K562 (cell line): ENCODE results near the gene SYT14.
"Not testable (repeated sequence)": the region's sequence is repeated elsewhere in the genome, so short reads cannot be mapped to it uniquely, and the experiment has no call there.

Experiments used
- MTA1 ChIP-seq: fragments of 450-650 bp; IDR thresholded peaks from 2 replicates; pipeline ENCODE4 v1.6.1; 2017; ENCODE audit warnings: borderline replicate concordance
- POLR2AphosphoS2 ChIP-seq: IDR thresholded peaks from 2 replicates; pipeline ENCODE4 v1.6.1; 2012; ENCODE audit warnings: low read length, improper control_type of control experiment

DNA sequence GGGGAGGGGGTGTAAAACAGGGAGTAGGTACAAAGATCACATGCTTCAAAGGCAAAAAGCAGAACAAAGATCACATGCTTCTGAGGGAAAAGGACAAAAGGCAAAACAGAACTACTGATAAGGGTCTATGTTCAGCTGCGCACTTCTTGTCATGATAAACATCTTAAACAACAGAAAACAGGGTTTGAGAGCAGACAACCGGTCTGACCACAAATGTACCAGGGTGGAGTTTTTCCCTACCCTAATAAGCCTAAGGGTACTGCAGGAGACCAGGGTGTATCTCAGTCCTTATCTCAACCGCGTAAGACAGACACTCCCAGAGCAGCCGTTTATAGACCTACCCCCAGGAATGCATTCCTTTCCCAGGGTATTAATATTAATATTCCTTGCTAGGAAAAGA, 258.2 kb downstream of the SYT14 start:
- not testable (repeated sequence) for TF ChIP-seq POLR2AphosphoS2, MTA1
